HG03135 (cell line): ENCODE measurements around the gene TRIM46.
A peak's percentile ranks its signal among the peaks of the same experiment; 100 is the strongest.
"Not testable (repeated sequence)": the region's sequence is repeated elsewhere in the genome, so short reads cannot be mapped to it uniquely, and the experiment has no call there.

ENCODE experiments used
- ATAC-seq: cut with Tn5 transposase; IDR thresholded peaks from one replicate; pipeline ENCODE4 v1.9.1; 2021; ENCODE audit warnings: mild to moderate bottlenecking, moderate library complexity; ENCODE audit not compliant: unreplicated experiment

Gene TRIM46

DNA sequence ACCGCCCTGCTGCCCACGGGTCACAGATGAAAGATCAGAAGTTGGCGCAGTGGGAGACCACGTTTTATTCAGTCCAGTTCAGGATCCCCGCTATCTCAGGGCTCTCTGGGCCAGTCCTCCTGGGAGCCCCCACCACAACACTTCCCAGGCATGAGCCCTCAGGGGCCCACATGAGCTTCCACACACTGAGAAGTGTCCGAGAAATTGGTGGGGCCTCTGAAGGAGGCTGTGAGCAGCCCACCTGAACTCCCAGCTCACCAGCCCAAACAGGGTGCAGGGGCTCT is 12.1 kb downstream of the TRIM46 start:
- ATAC-seq = no peak

DNA sequence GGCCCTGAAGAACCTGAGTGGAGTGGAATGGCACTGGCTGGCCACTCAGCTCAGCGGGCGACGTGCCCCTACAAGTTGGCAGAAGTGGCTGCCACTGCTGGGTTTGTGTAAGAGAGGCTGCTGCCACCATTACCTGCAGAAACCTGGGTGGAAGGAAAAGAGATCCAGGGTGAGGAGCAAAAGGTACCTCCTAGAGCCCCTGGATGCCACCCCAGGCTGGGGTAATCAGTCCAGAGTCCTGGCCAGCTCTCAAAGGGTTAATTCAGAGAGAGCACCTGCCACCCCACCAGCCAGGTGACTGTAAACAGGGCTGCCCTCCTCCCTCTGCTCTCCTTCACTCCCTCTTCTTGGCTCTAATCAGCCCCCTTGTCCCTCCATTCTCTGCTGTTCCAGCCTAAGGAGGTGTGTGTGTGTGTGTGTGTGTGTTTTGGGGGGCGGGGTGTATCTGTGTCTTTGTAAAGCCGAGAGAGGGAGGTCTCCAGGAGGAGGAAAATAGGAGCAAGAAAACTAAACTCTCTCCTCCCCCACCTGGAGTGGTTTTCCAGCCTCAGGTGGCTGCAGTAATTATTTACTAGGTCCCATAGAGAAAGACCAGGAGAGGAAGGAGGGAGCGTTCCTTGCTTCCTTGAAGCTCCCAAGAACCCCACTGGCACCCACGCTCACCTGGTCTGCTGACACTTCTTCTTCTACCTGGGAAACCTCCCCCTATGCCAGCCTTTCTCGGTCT is 12.6 kb downstream of the TRIM46 start:
- no peak for ATAC-seq

DNA sequence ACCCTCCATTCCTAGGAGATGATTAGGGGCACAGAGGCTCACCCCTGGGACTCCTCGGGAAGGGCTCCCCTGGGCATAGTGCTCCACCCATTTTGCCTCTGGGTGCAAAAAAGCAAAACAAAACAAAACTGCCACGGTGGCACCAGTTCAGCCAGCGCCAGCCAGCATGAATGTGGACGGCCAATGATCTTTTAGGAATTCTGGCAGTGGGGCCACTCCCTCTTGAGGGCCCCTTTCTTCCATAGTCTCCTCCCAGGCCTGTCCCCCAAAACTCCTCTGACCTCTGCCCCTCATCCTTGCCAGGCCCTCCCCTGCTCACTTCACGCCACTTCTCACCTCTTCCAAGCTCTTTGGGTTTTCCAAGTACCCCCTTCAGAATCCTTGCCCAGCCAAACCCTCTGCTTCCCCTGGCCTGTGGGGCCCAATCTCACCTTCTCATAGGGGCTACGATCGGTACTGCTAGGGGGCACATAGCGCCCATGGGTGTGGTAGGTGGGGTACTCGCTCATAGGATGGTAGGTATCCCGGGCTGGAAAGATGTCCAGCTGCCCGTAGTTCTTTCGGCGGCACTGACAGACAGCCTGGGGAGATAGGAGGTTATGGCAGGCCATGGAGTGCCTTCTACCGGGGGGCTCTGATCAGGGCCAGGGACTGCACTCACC is 13.3 kb downstream of the TRIM46 start:
- ATAC-seq = no peak

DNA sequence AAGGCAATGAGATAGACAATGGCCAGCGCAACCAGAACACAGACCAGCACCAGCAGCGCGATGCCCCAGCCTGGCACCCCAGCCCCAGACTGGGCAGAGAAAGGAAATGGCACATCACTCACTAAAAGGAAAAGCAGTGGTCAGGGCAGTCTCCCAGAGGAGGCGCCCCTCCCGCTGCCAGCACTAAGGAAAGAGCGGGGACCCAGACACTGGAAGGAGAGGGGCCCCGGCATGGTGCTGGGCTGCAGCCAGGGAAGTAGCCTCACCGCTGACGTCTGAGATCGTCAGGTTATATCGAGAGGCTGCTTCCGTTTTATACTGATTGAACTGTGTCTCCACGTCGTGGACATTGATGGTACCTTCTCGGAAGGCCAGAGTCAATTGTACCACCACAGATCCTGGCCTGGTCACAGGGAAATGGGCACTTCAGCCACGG is 13.8 kb downstream of the TRIM46 start:
- ATAC-seq = no peak

DNA sequence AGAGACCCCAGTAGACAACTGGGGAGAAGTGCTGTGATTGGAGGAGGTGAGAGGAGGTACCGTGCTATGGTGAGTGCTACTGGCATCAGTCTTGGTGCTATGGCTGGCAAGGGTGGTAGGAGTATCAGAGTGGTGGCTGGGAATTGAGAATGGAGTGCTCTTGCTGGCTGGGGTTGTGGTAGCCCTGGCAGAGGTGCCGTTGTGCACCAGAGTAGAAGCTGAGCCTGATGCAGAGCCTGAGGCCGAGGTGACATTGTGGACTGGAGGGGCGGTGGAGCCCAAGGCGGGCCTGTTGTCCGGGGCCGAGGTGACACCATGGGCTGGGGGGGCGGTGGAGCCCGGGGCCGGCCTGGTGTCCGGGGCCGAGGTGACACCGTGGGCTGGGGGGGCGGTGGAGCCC is 14.6 kb downstream of the TRIM46 start:
- ATAC-seq = no peak

DNA sequence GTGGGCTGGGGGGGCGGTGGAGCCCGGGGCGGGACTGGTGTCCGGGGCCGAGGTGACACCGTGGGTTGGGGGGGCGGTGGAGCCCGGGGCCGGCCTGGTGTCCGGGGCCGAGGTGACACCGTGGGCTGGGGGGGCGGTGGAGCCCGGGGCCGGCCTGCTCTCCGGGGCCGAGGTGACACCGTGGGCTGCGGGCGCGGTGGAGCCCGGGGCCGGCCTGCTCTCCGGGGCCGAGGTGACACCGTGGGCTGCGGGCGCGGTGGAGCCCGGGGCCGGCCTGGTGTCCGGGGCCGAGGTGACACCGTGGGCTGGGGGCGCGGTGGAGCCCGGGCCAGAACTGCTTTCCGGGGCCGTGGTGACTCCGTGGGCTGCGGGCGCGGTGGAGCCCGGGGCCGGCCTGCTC is 16.3 kb downstream of the TRIM46 start:
- ATAC-seq = not testable (repeated sequence)

DNA sequence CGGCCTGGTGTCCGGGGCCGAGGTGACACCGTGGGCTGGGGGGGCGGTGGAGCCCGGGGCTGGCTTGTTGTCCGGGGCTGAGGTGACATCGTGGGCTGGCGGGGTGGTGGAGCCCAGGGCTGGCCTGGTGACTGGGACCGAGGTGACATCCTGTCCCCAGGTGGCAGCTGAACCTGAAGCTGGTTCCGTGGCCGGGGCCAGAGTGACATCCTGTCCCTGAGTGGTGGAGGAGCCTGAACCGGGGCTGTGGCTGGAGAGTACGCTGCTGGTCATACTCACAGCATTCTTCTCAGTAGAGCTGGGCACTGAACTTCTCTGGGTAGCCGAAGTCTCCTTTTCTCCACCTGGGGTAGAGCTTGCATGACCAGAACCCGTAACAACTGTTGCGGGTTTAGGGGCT is 18.3 kb downstream of the TRIM46 start:
- ATAC-seq = no peak

DNA sequence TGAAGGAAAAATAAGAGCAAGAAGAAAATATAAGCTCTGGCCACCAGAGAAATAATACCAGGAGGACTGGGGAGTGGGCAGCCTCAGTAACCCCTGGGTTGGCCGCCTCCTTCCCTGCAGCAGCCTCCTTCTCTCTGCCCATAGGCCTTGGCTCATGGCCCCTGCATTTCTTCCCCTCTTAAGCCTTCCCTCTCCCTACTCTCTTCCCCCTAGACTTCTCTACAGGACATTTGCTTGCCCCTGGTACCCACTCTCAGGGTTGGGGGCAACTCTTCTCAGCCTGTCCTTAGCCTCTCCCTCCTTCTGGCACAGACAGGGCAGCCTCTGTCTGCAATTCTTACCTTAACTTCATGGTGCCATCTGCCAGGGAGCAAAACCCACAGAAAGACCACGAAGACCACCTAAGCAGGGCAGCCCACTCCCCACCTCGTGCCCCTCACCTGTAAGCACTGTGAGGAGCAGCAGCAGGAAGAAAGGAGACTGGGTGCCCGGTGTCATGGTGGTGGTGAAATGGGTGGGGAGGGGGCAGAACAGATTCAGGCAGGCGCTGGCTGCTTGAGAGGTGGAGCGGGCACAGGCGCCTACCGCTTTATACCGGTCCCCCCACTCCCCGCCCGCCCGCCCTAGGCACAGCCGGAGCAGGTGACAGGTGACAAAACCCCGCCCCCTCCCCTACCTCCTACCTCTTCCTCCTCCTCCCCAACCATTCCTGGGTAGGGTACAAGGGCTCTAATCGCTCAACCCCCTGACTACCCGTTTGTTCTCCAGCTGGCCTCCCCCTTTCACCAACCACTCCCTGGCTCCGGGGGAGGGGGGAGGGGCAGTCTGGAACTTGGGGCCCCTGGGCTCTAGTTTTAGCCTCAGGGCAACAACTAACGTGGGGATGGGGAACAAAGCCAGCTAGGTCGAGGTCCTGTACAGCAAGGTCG is 19.0 kb downstream of the TRIM46 start:
- ATAC-seq = no peak

DNA sequence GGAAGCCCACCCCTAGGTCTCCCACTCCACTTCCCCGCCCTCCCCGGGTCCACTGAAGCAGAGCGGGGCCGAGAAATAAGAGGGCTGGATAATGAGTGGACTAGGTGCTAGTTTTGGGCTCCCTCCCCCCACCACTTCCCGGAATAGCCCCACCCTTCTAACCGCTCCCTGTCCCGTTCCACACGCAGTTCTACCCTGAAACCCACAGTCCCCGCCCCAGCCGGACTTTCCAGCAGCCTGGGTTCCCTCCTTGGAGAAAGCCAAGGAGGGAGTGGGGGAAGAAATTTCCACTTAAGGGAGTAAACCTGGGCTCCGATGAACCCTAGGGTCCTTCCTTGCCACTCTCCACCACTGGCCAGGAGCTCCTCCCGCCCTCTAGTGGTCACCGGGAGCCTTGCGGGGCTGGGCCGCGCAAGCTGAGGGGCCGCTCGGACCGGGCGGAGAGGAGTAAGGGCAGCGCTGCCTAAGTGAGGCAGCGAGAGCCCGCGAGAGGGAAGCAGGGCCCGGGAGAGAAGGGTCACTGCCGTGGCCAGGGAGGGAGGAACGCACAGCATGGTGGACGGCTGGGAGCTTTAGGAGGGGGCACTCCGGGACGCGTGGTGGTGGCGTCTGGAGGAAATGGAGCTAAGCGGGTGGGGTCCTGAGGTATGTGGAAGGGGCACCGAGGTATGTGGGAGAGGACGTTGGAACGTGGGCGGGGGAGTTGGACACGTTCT is 19.8 kb downstream of the TRIM46 start:
- ATAC-seq = peak; percentile 61

DNA sequence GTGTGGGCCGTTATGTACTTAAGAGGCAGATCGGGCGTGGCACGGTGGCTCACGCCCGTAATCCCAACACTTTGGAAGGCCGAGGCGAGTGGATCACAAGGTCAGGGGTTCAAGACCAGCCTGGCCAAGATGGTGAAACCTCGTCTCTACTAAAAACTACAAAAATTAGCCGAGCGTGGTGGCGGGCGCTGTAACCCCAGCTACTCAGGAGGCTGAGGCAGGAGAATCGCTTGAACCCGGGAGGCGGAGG is 20.3 kb downstream of the TRIM46 start:
- not testable (repeated sequence) for ATAC-seq

DNA sequence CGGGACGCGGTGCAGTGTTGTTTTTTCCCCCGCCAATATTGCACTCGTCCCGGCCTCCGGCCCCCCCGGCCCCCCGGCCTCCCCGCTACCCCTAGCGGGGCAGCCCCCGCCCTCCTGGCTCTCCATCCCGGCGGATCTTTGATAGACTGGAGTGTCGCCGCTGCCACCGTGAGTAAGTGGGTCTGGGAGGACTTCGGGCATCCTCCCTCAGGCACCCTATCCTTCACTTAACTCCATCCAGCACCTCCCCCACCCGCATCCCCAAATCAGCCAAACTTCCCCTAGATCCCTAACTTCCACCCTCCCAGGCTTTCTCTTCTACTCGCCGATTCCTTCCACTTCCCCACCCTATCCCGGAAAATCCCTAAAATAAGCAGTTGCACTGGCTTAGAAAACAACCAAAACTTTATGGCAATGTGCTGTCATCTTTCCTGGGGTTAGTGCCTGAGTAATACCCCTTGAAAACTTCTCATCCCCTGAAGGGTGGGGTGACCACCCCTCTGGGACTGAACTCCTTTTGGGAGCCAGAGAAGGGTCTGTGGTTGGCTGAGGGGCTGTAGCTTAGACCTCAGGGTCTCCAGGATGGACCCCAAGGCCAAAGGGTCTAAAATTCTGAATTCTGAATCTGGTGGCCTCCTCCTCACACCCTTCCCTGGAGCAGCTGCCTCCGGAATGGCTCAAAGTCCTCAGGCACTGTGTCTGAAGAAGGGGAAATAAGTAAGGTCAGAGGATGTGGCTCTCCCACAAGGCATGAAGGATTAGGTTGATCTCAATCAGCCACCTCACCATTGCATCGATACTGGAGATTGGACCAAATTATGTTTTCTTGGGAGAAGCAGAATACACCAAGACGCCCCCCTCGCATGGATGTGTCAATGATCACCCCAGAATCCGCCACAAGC is 21.8 kb downstream of the TRIM46 start:
- ATAC-seq = no peak

DNA sequence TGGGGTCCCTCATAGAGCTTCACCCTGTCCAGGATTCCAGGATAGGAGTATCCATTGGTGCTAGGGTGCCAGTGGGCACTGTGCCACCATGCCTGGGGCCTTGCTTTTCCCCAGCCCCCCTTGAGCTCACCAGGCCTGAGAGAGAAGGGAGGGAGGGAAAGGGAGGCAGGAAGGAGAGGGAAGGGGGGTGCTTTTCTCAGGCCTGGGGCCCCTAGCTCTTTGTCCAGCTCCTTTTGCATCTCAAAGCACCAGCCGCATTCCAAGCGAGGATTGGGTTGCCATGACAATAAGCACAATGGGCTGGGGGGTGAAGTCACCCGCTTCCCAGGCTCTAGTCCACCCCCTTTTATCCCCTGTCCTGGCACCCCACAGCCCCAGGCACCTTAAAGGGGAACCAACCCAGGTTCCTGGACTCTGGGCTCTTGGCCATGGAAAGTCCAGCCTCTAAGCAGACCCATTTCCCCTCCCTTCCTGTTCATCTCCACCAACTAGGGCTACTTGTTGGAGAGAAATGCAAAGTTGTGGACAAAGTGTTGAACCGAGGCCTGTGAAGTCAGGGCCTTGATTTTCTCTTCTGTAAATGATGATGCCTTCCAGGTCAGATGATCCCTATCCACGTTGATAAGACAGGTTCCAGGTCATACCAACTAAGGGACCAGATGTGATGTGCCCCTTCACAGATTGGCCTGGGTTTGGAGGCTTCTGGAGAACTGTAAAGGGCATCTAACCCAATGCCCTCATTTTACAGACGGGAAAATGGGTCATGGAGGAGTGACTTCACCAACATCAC is 22.6 kb downstream of the TRIM46 start:
- no peak for ATAC-seq

DNA sequence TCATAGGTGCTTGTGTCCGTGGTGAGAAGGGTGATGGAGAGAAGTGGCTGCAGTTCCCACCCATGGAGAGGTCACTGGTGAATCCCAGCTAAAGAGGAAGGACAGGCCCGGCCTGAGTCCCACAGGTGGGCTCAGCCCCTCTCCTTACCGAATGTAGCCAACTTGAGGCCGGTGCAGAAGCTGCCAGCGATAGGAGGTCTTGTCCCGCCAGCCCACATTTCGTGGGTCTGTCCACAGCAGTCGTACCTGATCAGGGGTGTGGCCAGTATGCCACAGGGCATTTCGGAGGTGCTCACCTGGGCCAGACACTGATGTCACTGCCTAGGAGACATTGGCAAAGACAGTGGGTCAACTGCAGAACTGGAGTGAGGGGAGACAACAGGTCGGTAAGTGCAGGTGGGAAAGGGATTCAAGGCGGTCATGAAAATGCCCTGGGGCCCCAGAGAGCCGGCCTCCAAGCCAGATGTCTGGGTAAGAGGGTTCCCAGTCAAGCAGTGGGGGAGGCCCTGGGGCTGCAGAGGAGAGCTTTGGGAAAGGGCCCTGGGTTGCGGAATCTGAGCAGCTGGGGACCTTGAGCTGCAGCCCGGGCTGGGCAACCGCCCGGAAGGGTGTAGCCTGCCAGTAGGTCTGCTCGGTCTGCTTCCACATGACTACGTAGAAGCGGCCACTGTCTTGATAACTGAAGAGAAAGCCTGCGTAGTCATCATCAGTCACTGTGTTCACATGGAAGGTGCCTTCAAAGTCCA is 23.4 kb downstream of the TRIM46 start:
- ATAC-seq = no peak

DNA sequence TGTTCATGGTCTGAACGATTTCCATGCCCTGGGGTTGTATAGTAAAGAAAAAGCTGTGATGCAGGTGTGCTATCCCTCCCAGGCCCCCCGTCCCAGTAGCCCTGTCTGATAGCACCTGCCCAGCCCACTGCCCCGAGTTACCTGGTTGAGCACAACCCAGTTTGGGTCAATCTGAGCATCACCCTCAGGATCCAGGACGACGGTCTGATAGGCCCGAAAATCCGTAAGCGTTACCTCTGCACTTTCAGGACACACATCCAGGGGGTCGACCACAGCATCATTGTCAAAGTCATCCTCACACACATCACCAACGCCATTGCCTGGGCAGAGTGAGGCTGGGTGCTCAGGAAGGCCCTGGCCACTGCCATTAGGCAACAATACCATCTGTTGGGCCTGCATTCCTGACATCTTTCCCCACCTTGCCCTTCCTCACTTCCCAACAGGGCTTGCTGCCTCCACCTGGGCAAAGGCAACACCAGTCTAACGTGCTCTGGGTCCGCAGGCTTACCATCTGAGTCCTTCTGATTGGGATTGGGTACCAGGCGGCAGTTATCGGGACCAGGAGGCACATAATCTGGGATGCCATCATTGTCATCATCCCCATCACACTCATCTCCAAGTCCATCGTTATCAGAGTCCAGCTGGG is 24.4 kb downstream of the TRIM46 start:
- ATAC-seq = no peak

DNA sequence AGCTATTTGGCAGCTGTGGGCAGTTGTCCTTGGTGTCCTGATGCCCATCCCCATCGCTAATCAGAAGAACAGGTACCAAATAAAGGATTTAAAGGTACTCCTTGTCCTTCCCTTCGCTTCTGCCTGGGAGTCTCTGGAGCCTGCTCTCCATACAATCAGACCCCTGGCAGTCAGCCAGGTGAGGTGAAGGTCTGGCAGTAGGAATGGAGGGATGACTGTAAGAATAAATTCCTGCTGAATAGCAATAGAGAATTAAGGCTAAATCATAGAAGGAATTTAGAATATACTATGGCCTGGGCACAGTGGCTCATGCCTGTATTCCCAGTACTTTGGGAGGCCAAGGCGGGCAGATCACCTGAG is 24.9 kb downstream of the TRIM46 start:
- no peak for ATAC-seq

DNA sequence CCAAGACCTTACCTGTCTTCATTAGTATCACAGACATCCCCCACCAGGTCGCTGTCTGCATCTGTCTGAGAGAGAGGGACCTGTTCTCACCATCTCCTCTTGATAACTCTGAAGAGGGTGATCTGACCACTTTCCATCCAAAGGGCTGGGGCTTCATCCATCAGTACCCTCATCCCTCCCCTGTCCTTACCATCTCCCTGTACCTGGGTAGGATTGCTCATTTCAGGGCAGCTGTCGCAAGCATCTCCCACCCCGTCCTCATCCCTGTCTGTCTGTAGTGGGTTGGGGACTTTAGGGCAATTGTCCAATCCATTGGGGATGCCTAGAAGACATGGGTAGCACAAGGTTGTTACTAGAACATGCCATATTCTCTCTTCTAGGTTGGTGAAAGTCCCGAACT is 26.1 kb downstream of the TRIM46 start:
- ATAC-seq = no peak

DNA sequence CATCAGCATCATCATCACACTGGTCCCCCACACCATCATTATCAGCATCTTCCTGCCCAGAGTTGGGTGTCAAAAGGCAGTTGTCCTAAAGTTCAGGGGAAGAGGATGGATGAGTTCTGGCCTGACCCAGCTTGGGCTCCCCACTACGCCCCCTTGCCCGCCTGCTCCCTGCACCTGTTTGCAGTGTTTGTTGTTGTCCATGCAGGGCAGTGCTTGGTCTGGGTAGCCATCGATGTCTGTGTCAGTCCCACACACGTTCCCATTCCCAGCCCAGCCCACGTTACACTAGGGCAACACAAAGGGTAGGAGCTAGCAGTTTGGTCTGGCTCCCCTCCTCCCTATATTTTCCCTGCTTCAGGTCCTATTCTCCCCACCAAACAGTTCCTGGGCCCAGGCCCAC is 27.3 kb downstream of the TRIM46 start:
- no peak for ATAC-seq

DNA sequence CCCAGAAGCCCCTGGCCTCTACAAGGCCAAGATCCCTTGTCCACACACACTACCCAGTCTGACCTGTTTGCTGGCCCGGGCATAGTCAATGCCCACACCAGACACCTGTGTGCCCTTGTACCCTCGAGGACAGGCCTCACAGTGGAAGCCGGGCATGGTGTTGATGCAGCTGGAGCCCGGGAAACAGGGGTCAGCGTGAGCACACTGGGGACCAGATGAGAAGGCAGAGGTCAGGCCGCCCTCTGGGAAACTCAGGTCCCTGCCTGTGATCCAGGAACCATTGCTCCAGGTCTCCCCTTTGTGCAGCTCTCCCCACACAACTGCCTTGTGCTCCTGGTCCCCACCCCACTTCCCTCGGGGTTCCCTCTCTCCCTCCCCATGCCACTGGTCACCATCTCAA is 28.5 kb downstream of the TRIM46 start:
- ATAC-seq = no peak
